HL-60 (cell line): ENCODE results near the gene CTTNBP2NL.

Source experiments
- DNase-seq, 2 experiments: peaks; one replicate each; pipeline ENCODE4 v3.0.0-alpha.2; 2010 to 2020; ENCODE audit warnings: low read depth in 1 of 2, low spot score in 1 of 2
- H3K27ac ChIP-seq: fragments of 250-450 bp; sonication (Bioruptor Pico); replicated peaks from 2 replicates; pipeline ENCODE4 v1.5.1; 2020; ENCODE audit warnings: mild to moderate bottlenecking, moderate library complexity
- H3K27me3 ChIP-seq: fragments of 250-450 bp; sonication (Bioruptor Pico); 2 replicates; pipeline ENCODE4 v1.5.1; 2021; ENCODE audit warnings: mild to moderate bottlenecking, moderate library complexity; ENCODE audit not compliant: insufficient read depth, poor library complexity, severe bottlenecking
- H3K4me3 ChIP-seq: replicated peaks from 2 replicates; pipeline ENCODE4 v1.5.1; 2011; ENCODE audit warnings: mild to moderate bottlenecking, control low read depth, low read length; ENCODE audit not compliant: insufficient read depth
- CTCF ChIP-seq: IDR thresholded peaks from one replicate; pipeline ENCODE4 v1.5.1; 2011; ENCODE audit warnings: low read length, control low read depth, inconsistent platforms; ENCODE audit not compliant: insufficient read depth
- GABPA ChIP-seq: IDR thresholded peaks from 2 replicates; pipeline ENCODE4 v1.6.1; 2012; ENCODE audit warnings: low read depth
- POLR2AphosphoS5 ChIP-seq: IDR thresholded peaks from 2 replicates; pipeline ENCODE4 v1.6.1; 2012; ENCODE audit warnings: low read depth
- REST ChIP-seq: IDR thresholded peaks from 2 replicates; pipeline ENCODE4 v1.6.1; 2012; ENCODE audit warnings: low read depth; ENCODE audit not compliant: insufficient replicate concordance
- SPI1 ChIP-seq: IDR thresholded peaks from 2 replicates; pipeline ENCODE4 v1.6.1; 2012; ENCODE audit warnings: low read depth, mild to moderate bottlenecking, borderline replicate concordance

CTTNBP2NL gene

GRCh38 chr1:112373806-112374205 lies 22.2 kb upstream of the CTTNBP2NL start:
- peaks cover 7% of the 10 kb centered on the region for H3K27me3 ChIP-seq
- no peak overlapping the region for H3K27ac ChIP-seq
- TF ChIP-seq REST = no peak
- no peak for TF ChIP-seq SPI1
- TF ChIP-seq POLR2AphosphoS5 = no peak
- TF ChIP-seq CTCF = no peak
- no peak for TF ChIP-seq GABPA
- no peak for DNase-seq
- no peak overlapping the region for H3K4me3 ChIP-seq

- H3K4me3 ChIP-seq = no peak overlapping the region
- peaks cover 7% of the 10 kb centered on the region for H3K27me3 ChIP-seq
- no peak for DNase-seq
- H3K27ac ChIP-seq = no peak overlapping the region
- no peak for TF ChIP-seq SPI1
- TF ChIP-seq CTCF = no peak
- no peak for TF ChIP-seq REST
- no peak for TF ChIP-seq GABPA
- TF ChIP-seq POLR2AphosphoS5 = no peak
These were observed 20.3 kb upstream of the CTTNBP2NL start for GRCh38 chr1:112375701-112376100.

- Histone ChIP-seq H3K27ac (no peak overlapping the region), H3K4me3 (no peak overlapping the region), H3K27me3 (peaks cover 7% of the 10 kb centered on the region)
- no peak for DNase-seq
- TF ChIP-seq POLR2AphosphoS5 (no peak), GABPA (no peak), CTCF (no peak), SPI1 (no peak), REST (no peak)
These were observed 15.7 kb upstream of the CTTNBP2NL start for GRCh38 chr1:112380356-112380755.
